ENCODE measurements around the gene SCUBE1.

Gene SCUBE1

DNA sequence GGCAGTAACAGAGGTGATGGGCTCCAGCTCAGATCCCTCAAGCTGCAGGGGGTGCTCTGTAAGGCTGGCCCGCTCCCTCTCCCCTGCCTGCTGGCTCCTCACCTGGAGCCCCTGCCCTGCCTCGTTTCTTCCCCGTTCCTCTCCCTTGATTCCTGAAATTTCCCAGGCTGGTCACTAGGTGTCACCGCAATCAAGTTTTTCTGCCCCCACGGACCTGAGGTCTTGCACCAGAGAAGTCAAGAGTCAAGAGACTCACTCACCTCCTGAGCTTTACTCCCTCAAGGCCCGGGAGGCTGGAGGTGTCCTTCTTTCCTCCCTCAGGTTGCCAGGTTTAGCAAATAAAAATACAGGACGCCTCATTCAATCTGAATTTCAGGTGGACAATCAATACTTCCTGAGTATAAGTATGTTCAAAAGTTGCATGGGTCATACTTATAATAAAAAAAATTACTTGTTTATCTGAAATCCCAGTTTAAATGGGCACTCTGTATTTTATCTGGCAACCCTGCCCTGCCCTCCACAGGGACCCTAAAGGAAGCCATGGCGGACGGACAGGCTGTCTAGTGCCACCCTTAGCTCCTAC is 69.2 kb downstream of the SCUBE1 start:
- TF ChIP-seq TOX (CRISPR knock-in tag; IDR thresholded peaks at IDR 0.05; ENCODE audit: borderline replicate concordance) (no peak), ZNF70 (CRISPR knock-in tag; IDR thresholded peaks at IDR 0.05) (no peak), ZNF8 (CRISPR knock-in tag; IDR thresholded peaks at IDR 0.05) (no peak), BACH2 (CRISPR knock-in tag; IDR thresholded peaks at IDR 0.05; ENCODE audit: borderline replicate concordance) (no peak), ZNF565 (CRISPR knock-in tag; conservative IDR thresholded peaks at IDR 0.05; ENCODE audit: low read depth) (no peak), RARB (CRISPR knock-in tag; IDR thresholded peaks at IDR 0.05) (no peak), TCF4 (CRISPR knock-in tag; IDR thresholded peaks at IDR 0.05; ENCODE audit: borderline replicate concordance) (no peak), ZFP3 (CRISPR knock-in tag; IDR thresholded peaks at IDR 0.05) (no peak), OSR1 (CRISPR knock-in tag; IDR thresholded peaks at IDR 0.05) (no peak), GLIS3 (CRISPR knock-in tag; IDR thresholded peaks at IDR 0.05) (no peak), SNAI2 (CRISPR knock-in tag; IDR thresholded peaks at IDR 0.05) (no peak), ZC3H10 (CRISPR knock-in tag; IDR thresholded peaks at IDR 0.05) (no peak), ARNTL (CRISPR knock-in tag; IDR thresholded peaks at IDR 0.05; ENCODE audit: borderline replicate concordance, low read depth) (no peak), ESRRG (CRISPR knock-in tag; IDR thresholded peaks at IDR 0.05) (no peak)
- TF ChIP-seq, protein P1, sequence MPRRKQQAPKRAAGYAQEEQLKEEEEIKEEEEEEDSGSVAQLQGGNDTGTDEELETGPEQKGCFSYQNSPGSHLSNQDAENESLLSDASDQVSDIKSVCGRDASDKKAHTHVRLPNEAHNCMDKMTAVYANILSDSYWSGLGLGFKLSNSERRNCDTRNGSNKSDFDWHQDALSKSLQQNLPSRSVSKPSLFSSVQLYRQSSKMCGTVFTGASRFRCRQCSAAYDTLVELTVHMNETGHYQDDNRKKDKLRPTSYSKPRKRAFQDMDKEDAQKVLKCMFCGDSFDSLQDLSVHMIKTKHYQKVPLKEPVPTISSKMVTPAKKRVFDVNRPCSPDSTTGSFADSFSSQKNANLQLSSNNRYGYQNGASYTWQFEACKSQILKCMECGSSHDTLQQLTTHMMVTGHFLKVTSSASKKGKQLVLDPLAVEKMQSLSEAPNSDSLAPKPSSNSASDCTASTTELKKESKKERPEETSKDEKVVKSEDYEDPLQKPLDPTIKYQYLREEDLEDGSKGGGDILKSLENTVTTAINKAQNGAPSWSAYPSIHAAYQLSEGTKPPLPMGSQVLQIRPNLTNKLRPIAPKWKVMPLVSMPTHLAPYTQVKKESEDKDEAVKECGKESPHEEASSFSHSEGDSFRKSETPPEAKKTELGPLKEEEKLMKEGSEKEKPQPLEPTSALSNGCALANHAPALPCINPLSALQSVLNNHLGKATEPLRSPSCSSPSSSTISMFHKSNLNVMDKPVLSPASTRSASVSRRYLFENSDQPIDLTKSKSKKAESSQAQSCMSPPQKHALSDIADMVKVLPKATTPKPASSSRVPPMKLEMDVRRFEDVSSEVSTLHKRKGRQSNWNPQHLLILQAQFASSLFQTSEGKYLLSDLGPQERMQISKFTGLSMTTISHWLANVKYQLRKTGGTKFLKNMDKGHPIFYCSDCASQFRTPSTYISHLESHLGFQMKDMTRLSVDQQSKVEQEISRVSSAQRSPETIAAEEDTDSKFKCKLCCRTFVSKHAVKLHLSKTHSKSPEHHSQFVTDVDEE (CRISPR knock-in tag; IDR thresholded peaks at IDR 0.05): no peak
- TF ChIP-seq, protein P2, sequence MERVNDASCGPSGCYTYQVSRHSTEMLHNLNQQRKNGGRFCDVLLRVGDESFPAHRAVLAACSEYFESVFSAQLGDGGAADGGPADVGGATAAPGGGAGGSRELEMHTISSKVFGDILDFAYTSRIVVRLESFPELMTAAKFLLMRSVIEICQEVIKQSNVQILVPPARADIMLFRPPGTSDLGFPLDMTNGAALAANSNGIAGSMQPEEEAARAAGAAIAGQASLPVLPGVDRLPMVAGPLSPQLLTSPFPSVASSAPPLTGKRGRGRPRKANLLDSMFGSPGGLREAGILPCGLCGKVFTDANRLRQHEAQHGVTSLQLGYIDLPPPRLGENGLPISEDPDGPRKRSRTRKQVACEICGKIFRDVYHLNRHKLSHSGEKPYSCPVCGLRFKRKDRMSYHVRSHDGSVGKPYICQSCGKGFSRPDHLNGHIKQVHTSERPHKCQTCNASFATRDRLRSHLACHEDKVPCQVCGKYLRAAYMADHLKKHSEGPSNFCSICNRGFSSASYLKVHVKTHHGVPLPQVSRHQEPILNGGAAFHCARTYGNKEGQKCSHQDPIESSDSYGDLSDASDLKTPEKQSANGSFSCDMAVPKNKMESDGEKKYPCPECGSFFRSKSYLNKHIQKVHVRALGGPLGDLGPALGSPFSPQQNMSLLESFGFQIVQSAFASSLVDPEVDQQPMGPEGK (CRISPR knock-in tag; IDR thresholded peaks at IDR 0.05; ENCODE audit: borderline replicate concordance): no peak
- ATAC-seq: peak; percentile 84

DNA sequence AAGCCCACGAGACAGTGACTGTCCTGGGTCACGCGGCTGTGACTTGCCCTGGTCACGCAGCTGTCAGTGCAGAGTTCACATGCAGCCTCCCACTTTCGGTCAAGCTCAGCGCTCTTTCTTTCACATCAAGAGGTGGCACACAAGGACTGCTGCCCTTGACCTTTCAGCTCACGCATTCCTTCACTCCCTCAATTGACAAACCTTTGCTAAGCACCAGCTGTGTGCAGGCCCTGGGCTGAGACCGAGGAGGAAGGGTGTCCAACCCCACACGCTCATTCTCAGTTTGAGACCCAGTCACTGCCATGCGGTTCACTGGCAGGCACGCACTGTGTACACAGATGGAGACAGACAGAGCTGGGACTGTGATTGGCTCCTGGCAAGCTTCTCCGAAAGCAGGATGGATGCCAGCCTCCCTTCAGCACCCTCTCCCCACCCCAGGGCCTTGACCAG is 70.3 kb downstream of the SCUBE1 start:
- ATAC-seq: no peak

More for the DNA sequence above, 70.3 kb downstream of the SCUBE1 start:
- TF ChIP-seq CSDC2 (CRISPR knock-in tag; IDR thresholded peaks at IDR 0.05) (no peak), BACH2 (CRISPR knock-in tag; IDR thresholded peaks at IDR 0.05; ENCODE audit: borderline replicate concordance) (no peak), ZNF8 (CRISPR knock-in tag; IDR thresholded peaks at IDR 0.05) (no peak), ZFP30 (CRISPR knock-in tag; IDR thresholded peaks at IDR 0.05) (no peak), ZNF70 (CRISPR knock-in tag; IDR thresholded peaks at IDR 0.05) (no peak), ZFP3 (CRISPR knock-in tag; IDR thresholded peaks at IDR 0.05) (no peak), ZNF565 (CRISPR knock-in tag; conservative IDR thresholded peaks at IDR 0.05; ENCODE audit: low read depth) (no peak), TOX (CRISPR knock-in tag; IDR thresholded peaks at IDR 0.05; ENCODE audit: borderline replicate concordance) (no peak), TCF4 (CRISPR knock-in tag; IDR thresholded peaks at IDR 0.05; ENCODE audit: borderline replicate concordance) (no peak), RARB (CRISPR knock-in tag; IDR thresholded peaks at IDR 0.05) (no peak), SNAI2 (CRISPR knock-in tag; IDR thresholded peaks at IDR 0.05) (no peak), GLIS3 (CRISPR knock-in tag; IDR thresholded peaks at IDR 0.05) (no peak)
- TF ChIP-seq, protein P3, sequence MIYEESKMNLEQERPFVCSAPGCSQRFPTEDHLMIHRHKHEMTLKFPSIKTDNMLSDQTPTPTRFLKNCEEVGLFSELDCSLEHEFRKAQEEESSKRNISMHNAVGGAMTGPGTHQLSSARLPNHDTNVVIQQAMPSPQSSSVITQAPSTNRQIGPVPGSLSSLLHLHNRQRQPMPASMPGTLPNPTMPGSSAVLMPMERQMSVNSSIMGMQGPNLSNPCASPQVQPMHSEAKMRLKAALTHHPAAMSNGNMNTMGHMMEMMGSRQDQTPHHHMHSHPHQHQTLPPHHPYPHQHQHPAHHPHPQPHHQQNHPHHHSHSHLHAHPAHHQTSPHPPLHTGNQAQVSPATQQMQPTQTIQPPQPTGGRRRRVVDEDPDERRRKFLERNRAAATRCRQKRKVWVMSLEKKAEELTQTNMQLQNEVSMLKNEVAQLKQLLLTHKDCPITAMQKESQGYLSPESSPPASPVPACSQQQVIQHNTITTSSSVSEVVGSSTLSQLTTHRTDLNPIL (CRISPR knock-in tag; IDR thresholded peaks at IDR 0.05; ENCODE audit: low read depth): no peak
- TF ChIP-seq, protein P4, sequence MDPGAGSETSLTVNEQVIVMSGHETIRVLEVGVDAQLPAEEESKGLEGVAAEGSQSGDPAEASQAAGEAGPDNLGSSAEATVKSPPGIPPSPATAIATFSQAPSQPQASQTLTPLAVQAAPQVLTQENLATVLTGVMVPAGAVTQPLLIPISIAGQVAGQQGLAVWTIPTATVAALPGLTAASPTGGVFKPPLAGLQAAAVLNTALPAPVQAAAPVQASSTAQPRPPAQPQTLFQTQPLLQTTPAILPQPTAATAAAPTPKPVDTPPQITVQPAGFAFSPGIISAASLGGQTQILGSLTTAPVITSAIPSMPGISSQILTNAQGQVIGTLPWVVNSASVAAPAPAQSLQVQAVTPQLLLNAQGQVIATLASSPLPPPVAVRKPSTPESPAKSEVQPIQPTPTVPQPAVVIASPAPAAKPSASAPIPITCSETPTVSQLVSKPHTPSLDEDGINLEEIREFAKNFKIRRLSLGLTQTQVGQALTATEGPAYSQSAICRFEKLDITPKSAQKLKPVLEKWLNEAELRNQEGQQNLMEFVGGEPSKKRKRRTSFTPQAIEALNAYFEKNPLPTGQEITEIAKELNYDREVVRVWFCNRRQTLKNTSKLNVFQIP (CRISPR knock-in tag; IDR thresholded peaks at IDR 0.05; ENCODE audit: borderline replicate concordance, low read depth): no peak
- TF ChIP-seq, protein P1 (CRISPR knock-in tag; IDR thresholded peaks at IDR 0.05): no peak

Measured in SK-N-SH treated with all-trans-retinoic acid at 6 μM for 48 hours (cell line).